H1 (cell line): ENCODE measurements around the gene RICTOR. TPM values are rescaled to one million over a fixed set of nuclear protein-coding genes. Genes with fewer than 3 reads are reported as not detected.

Source experiments
- CTCF ChIA-PET: fragments of 300-600 bp; sonication (Branson Sonifier 250); formaldehyde crosslinking; loops from one replicate; lab custom pipeline; 2021; ENCODE audit not compliant: partially characterized antibody; lab: Charles Lee
- POLR2A ChIA-PET: fragments of 300-600 bp; sonication (Branson Sonifier 250); formaldehyde crosslinking; loops from one replicate; lab custom pipeline; 2021; ENCODE audit warnings: inconsistent platforms; ENCODE audit not compliant: partially characterized antibody; lab: Charles Lee
- DNase-seq, 2 experiments: peaks; one replicate each; pipeline versions ENCODE4 v3.0.0 to v3.0.0-alpha.2; 2010 to 2022; ENCODE audit warnings: low spot score in 2 of 2, low read depth in 1 of 2, mixed read lengths in 1 of 2
- FAIRE-seq: peaks from 2 replicates; lab custom pipeline; 2011; peaks lifted over from hg19 to GRCh38; lab: Jason Lieb, UNC
- H2AFZ ChIP-seq: 2 replicates; pipeline ENCODE4 v1.8.1; 2012; ENCODE audit warnings: low read length, inconsistent platforms
- H2AK5ac ChIP-seq: 2 replicates; pipeline ENCODE4 v1.6.1; 2013; ENCODE audit warnings: low read depth, low read length
- H2BK120ac ChIP-seq: replicated peaks from 2 replicates; pipeline ENCODE3; 2013; ENCODE audit warnings: low read depth, low read length, inconsistent platforms
- H2BK12ac ChIP-seq: 2 replicates; pipeline ENCODE4 v1.6.1; 2013; ENCODE audit warnings: low read depth, low read length
- H2BK15ac ChIP-seq: 2 replicates; pipeline ENCODE4 v1.6.1; 2013; ENCODE audit warnings: low read length
- H2BK20ac ChIP-seq: 2 replicates; pipeline ENCODE4 v1.6.1; 2013; ENCODE audit warnings: low read length
- H2BK5ac ChIP-seq: 2 replicates; pipeline ENCODE4 v1.6.1; 2013; ENCODE audit warnings: low read depth, low read length
- H3K14ac ChIP-seq: 2 replicates; pipeline ENCODE4 v1.6.1; 2013; ENCODE audit warnings: inconsistent platforms; ENCODE audit not compliant: insufficient read length
- H3K18ac ChIP-seq: 2 replicates; pipeline ENCODE4 v1.6.1; 2013; ENCODE audit warnings: low read length; ENCODE audit errors: extremely low read depth
- H3K23ac ChIP-seq: 2 replicates; pipeline ENCODE4 v1.6.1; 2013; ENCODE audit warnings: inconsistent platforms; ENCODE audit not compliant: insufficient read length
- H3K23me2 ChIP-seq: 2 replicates; pipeline ENCODE4 v1.6.1; 2013; ENCODE audit warnings: low read depth, low read length
- H3K27ac ChIP-seq: 2 replicates; pipeline ENCODE4 v1.6.1; 2011; ENCODE audit warnings: low read depth, low read length, inconsistent platforms
- H3K27me3 ChIP-seq, 4 experiments: replicated peaks in 1 of 4; 1 replicate in 1 of 4; 2 replicates in 3 of 4; pipeline versions ENCODE4 v1.6.1 to v1.8.1; 2011 to 2013; ENCODE audit warnings: low read length in 3 of 4, mild to moderate bottlenecking in 3 of 4, inconsistent platforms in 2 of 4, mixed read lengths in 2 of 4, moderate library complexity in 1 of 4; ENCODE audit not compliant: control insufficient read depth in 3 of 4, insufficient read depth in 3 of 4; ENCODE audit errors: extremely low read depth in 1 of 4
- H3K36me3 ChIP-seq, 4 experiments: 2 replicates each; pipeline versions ENCODE4 v1.6.1 to v1.8.1; 2011 to 2013; ENCODE audit warnings: mild to moderate bottlenecking in 4 of 4, low read length in 3 of 4, moderate library complexity in 2 of 4, control low read depth in 1 of 4, inconsistent platforms in 1 of 4; ENCODE audit not compliant: insufficient read depth in 4 of 4, control insufficient read depth in 2 of 4
- H3K4ac ChIP-seq: replicated peaks from 2 replicates; pipeline ENCODE3; 2013; ENCODE audit warnings: low read length, low read depth, mixed read lengths, inconsistent platforms; ENCODE audit not compliant: insufficient read length
- H3K4me1 ChIP-seq, 4 experiments: replicated peaks in 1 of 4; 1 replicate in 1 of 4; 2 replicates in 3 of 4; pipeline versions ENCODE4 v1.6.1 to v1.8.1; 2011 to 2013; ENCODE audit warnings: low read length in 3 of 4, inconsistent platforms in 2 of 4, mixed read lengths in 1 of 4; ENCODE audit not compliant: insufficient read depth in 4 of 4, control insufficient read depth in 3 of 4
- H3K4me2 ChIP-seq, 2 experiments: 2 replicates each; pipeline versions ENCODE4 v1.6.1 to v1.8.1; 2011 to 2013; ENCODE audit warnings: low read depth in 2 of 2, low read length in 2 of 2, control low read depth in 1 of 2, inconsistent platforms in 1 of 2, mild to moderate bottlenecking in 1 of 2; ENCODE audit not compliant: insufficient read depth in 1 of 2
- H3K4me3 ChIP-seq, 4 experiments: fragments of 200-600, 300-600 bp in 1 of 4; sonication (generic), shearing (Covaris generic), sonication (Bioruptor Twin) in 1 of 4; 2 replicates each; pipeline versions ENCODE4 v1.5.1 to v1.8.1; 2011 to 2016; ENCODE audit warnings: low read length in 4 of 4, low read depth in 3 of 4, control low read depth in 2 of 4, inconsistent platforms in 2 of 4, mild to moderate bottlenecking in 2 of 4, mixed read lengths in 1 of 4, moderate library complexity in 1 of 4; ENCODE audit not compliant: insufficient read depth in 2 of 4; ENCODE audit errors: extremely low read depth in 1 of 4
- H3K56ac ChIP-seq: replicated peaks from 2 replicates; pipeline ENCODE3; 2013; ENCODE audit warnings: low read depth, mild to moderate bottlenecking, mixed read lengths, low read length, inconsistent platforms; ENCODE audit not compliant: insufficient read length
- H3K79me1 ChIP-seq: 2 replicates; pipeline ENCODE4 v1.6.1; 2013; ENCODE audit warnings: low read depth, low read length, control low read depth
- H3K79me2 ChIP-seq, 2 experiments: 2 replicates each; pipeline versions ENCODE4 v1.6.1 to v1.8.1; 2012 to 2013; ENCODE audit warnings: low read length in 2 of 2, mild to moderate bottlenecking in 2 of 2, inconsistent platforms in 1 of 2; ENCODE audit not compliant: insufficient read depth in 2 of 2, control insufficient read depth in 1 of 2
- H3K9ac ChIP-seq, 4 experiments: replicated peaks in 1 of 4; 1 replicate in 1 of 4; 2 replicates in 3 of 4; pipeline versions ENCODE4 v1.6.1 to v1.8.1; 2011 to 2013; ENCODE audit warnings: low read depth in 3 of 4, low read length in 3 of 4, control low read depth in 2 of 4, mild to moderate bottlenecking in 2 of 4, moderate library complexity in 2 of 4, inconsistent platforms in 1 of 4; ENCODE audit errors: extremely low read depth in 1 of 4
- H3K9me3 ChIP-seq, 2 experiments: 2 replicates each; pipeline versions ENCODE4 v1.6.1 to v1.8.1; 2012 to 2013; ENCODE audit warnings: mild to moderate bottlenecking in 2 of 2, moderate library complexity in 2 of 2, control low read depth in 1 of 2, inconsistent platforms in 1 of 2, low read depth in 1 of 2, low read length in 1 of 2, mixed read lengths in 1 of 2; ENCODE audit not compliant: insufficient read depth in 2 of 2
- H4K20me1 ChIP-seq, 2 experiments: replicated peaks in 1 of 2; 2 replicates each; pipeline versions ENCODE3 to v1.8.1; 2011 to 2013; ENCODE audit warnings: inconsistent platforms in 2 of 2, low read length in 2 of 2, mild to moderate bottlenecking in 1 of 2; ENCODE audit not compliant: insufficient read depth in 2 of 2, control insufficient read depth in 1 of 2
- H4K5ac ChIP-seq: 2 replicates; pipeline ENCODE4 v1.6.1; 2013; ENCODE audit warnings: low read length, low read depth, mixed read lengths, inconsistent platforms; ENCODE audit not compliant: insufficient read length
- H4K8ac ChIP-seq: 2 replicates; pipeline ENCODE4 v1.8.0; 2013; ENCODE audit warnings: mild to moderate bottlenecking, moderate library complexity, low read length, inconsistent platforms; ENCODE audit not compliant: insufficient read depth; ENCODE audit errors: extremely low read depth
- H4K91ac ChIP-seq: replicated peaks from 2 replicates; pipeline ENCODE3; 2013; ENCODE audit warnings: low read length, mixed read lengths, inconsistent platforms; ENCODE audit not compliant: insufficient read length
- BCL11A ChIP-seq, 2 experiments: IDR thresholded peaks; one replicate each; pipeline ENCODE4 v1.6.1; 2011; ENCODE audit warnings: low read depth in 2 of 2, low read length in 2 of 2, mild to moderate bottlenecking in 2 of 2
- CEBPB ChIP-seq: IDR thresholded peaks from 2 replicates; pipeline ENCODE4 v1.6.1; 2012; ENCODE audit warnings: low read depth, low read length
- CTBP2 ChIP-seq: IDR thresholded peaks from 2 replicates; pipeline ENCODE4 v1.7.0; 2011; ENCODE audit warnings: borderline replicate concordance, mild to moderate bottlenecking, moderate library complexity, mixed read lengths, low read length; ENCODE audit not compliant: insufficient read depth, insufficient read length
- FOSL1 ChIP-seq: IDR thresholded peaks from 2 replicates; pipeline ENCODE4 v1.6.1; 2011; ENCODE audit warnings: mild to moderate bottlenecking, low read depth, low read length, moderate library complexity; ENCODE audit not compliant: insufficient read depth
- KDM5A ChIP-seq: fragments of 200-600 bp; IDR thresholded peaks from 2 replicates; pipeline ENCODE4 v1.7.1; 2012; ENCODE audit warnings: mild to moderate bottlenecking, low read length, inconsistent platforms, mixed read lengths
- RAD21 ChIP-seq, 2 experiments: IDR thresholded peaks in 1 of 2; conservative IDR thresholded peaks in 1 of 2; 2 replicates each; pipeline ENCODE4 v1.6.1; 2011; ENCODE audit warnings: low read depth in 2 of 2, low read length in 2 of 2, improper control_type of control experiment in 1 of 2, inconsistent platforms in 1 of 2, mild to moderate bottlenecking in 1 of 2, moderate library complexity in 1 of 2
- SIRT6 ChIP-seq: IDR thresholded peaks from one replicate; pipeline ENCODE4 v1.7.1; 2012; ENCODE audit warnings: low read length, inconsistent platforms
- TAF1 ChIP-seq: IDR thresholded peaks from 2 replicates; pipeline ENCODE4 v1.6.1; 2011; ENCODE audit warnings: mild to moderate bottlenecking, low read depth, low read length
- USF2 ChIP-seq: IDR thresholded peaks from 2 replicates; pipeline ENCODE4 v1.6.1; 2011; ENCODE audit warnings: low read length, improper control_type of control experiment
- ZNF274 ChIP-seq: IDR thresholded peaks from 2 replicates; pipeline ENCODE4 v1.7.0; 2012; ENCODE audit warnings: low read length, borderline replicate concordance; ENCODE audit errors: extremely low read depth
- WGBS, 2 experiments: shearing (Covaris generic) in 1 of 2; methylation state at CpG; one replicate each; pipeline versions ENCODE4 v1.1.6 to v1.1.7; 2013 to 2015; ENCODE audit warnings: low lambda C conversion rate in 2 of 2, mixed read lengths in 2 of 2, inconsistent platforms in 1 of 2, low coverage in 1 of 2, missing lambda C conversion rate in 1 of 2; ENCODE audit not compliant: insufficient replicate concordance in 2 of 2, insufficient coverage in 1 of 2, insufficient read length in 1 of 2; ENCODE audit errors: extremely low coverage in 1 of 2, missing lambda C conversion rate in 1 of 2; 5-methylcytosine and 5-hydroxymethylcytosine counted together
- polyA plus RNA-seq, 7 experiments: library from polyadenylated mRNA; depleted of rRNA in 3 of 7; stranded (reverse) in 5 of 7; unstranded in 2 of 7; fragments of >200 nt in 5 of 7; fragments of 200-250 nt in 2 of 7; gene quantifications; 1 replicate in 5 of 7; 2 replicates in 1 of 7; 4 replicates in 1 of 7; pipeline versions ENCODE4 v1.2.1 to v1.2.3, GENCODE V29; 2011 to 2013; ENCODE audit warnings: missing spikeins in 2 of 7, mixed read lengths in 2 of 7
- total RNA-seq: library from RNA; stranded (reverse); fragmentation: NEBNext Ultra II Directional; extraction: Animal tissue kit (Norgen Biotek cat#: 25700); gene quantifications from 2 replicates; pipeline ENCODE4 v1.2.1, GENCODE V29; 2021

Gene RICTOR
- total and polyA plus RNA-seq, 2 of the 8 experiments (the other 6 are each of a cell fraction or from before 2014, with no cell fraction given) = 4.3 to 26.6 TPM

GRCh38 chr5:38925154-38925925 lies 148.9 kb downstream of the RICTOR start:
- Histone ChIP-seq H4K5ac (no peak overlapping the region), H2AK5ac (no peak overlapping the region), H3K9ac (no peak overlapping the region), H3K14ac (no peak overlapping the region), H3K23ac (no peak overlapping the region), H3K27ac (no peak overlapping the region), H2BK5ac (no peak overlapping the region), H3K4me3 (no peak overlapping the region), H4K8ac (no peak overlapping the region), H2BK12ac (no peak overlapping the region), H3K79me1 (no peaks in the 10 kb centered on the region), H3K4me1 (peaks cover 0 to 4% (median 2%) of the 10 kb centered on the region in 4 experiments; a peak in 2 of 7 replicates), H3K4ac (no peak overlapping the region), H3K4me2 (no peak overlapping the region), H3K36me3 (no peaks in the 10 kb centered on the region), H3K79me2 (no peaks in the 10 kb centered on the region), H2BK15ac (no peak overlapping the region), H3K18ac (no peak overlapping the region), H4K91ac (no peak overlapping the region), H3K56ac (no peak overlapping the region), H4K20me1 (no peaks in the 10 kb centered on the region), H3K23me2 (no peaks in the 10 kb centered on the region), H2AFZ (no peak overlapping the region), H2BK20ac (no peak overlapping the region), H3K27me3 (no peaks in the 10 kb centered on the region), H3K9me3 (peaks cover 0 to 3% of the 10 kb centered on the region in 2 experiments; a peak in 1 of 4 replicates), H2BK120ac (no peak overlapping the region)
- TF ChIP-seq BCL11A (IDR thresholded peaks at IDR 0.05; ENCODE audit: low read depth in 2 of 2, low read length in 2 of 2) = no peak
- no peak for TF ChIP-seq ZNF274
- TF ChIP-seq CTBP2 = no peak
- TF ChIP-seq KDM5A = no peak
- TF ChIP-seq TAF1 = no peak
- no peak for TF ChIP-seq FOSL1
- TF ChIP-seq CEBPB = no peak
- no peak for TF ChIP-seq USF2
- TF ChIP-seq RAD21 (IDR thresholded peaks at IDR 0.05 in 1 of 2, conservative IDR thresholded peaks at IDR 0.05 in 1 of 2; ENCODE audit: low read depth in 2 of 2, low read length in 2 of 2) = no peak
- no peak for TF ChIP-seq SIRT6
- CTCF ChIA-PET = interaction anchor here (1.2 kb wide), 1 partner anchor 79 kb away, joined by 4 read pairs; the partner anchor contains the start of gene OSMR
- FAIRE-seq (no peak), DNase-seq (no peak)
- 97% methylated on average over 6 of the region's 6 CpGs; no CpG with 5 or more reads in 1 of the 2 experiments for WGBS, 2 experiments
- POLR2A ChIA-PET = interaction anchor here (0.6 kb wide), 1 partner anchor 26 kb away, joined by 4 read pairs; no protein-coding TSS in a partner anchor
